ENCODE measurements around the gene CRMP1.

DNA sequence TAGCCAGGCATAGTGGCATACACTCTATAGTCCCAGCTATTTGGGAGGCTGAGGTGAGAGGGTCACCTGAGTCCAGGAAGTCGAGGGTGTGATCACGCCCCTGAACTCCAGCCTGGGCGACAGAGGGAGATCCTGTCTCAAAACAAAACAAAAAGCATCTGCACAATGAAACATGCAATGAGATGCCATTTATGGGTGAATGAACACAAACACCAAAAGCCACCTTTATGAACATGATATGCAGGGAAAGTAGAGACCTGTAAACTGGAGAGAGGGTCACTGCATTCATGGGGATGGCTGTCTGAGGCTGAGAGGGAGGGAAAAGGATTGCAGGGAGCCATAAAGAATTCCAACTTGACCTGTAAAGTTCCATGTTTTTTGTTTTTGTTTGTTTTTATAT is 111.2 kb downstream of the CRMP1 start:
- TF ChIP-seq PHF8 (IDR thresholded peaks at IDR 0.05; ENCODE audit: borderline replicate concordance, low read length) (no peak), GATA2 (CRISPR knock-in tag; IDR thresholded peaks at IDR 0.05) (no peak), NR2C2 (CRISPR knock-in tag; IDR thresholded peaks at IDR 0.05) (no peak), NR2C2 (tag; IDR thresholded peaks at IDR 0.05) (no peak), ZNF197 (CRISPR knock-in tag; IDR thresholded peaks at IDR 0.05; ENCODE audit: low read depth) (no peak), MLLT1 (IDR thresholded peaks at IDR 0.05) (no peak), GABPA (tag; conservative IDR thresholded peaks at IDR 0.05; ENCODE audit: low read depth) (no peak), MTA2 (IDR thresholded peaks at IDR 0.05; ENCODE audit: low read depth) (no peak), NFYB (IDR thresholded peaks at IDR 0.05; ENCODE audit: extremely low read depth, insufficient read length) (no peak), FOS (IDR thresholded peaks at IDR 0.05; ENCODE audit: extremely low read depth, insufficient read length) (no peak), TAF1 (IDR thresholded peaks at IDR 0.05; ENCODE audit: control insufficient read depth, extremely low read depth, insufficient read depth, low read length, severe bottlenecking) (no peak), ZFP36 (IDR thresholded peaks at IDR 0.05; ENCODE audit: low read depth, low read length, partially characterized antibody) (no peak)
- TF ChIP-seq, protein P1, sequence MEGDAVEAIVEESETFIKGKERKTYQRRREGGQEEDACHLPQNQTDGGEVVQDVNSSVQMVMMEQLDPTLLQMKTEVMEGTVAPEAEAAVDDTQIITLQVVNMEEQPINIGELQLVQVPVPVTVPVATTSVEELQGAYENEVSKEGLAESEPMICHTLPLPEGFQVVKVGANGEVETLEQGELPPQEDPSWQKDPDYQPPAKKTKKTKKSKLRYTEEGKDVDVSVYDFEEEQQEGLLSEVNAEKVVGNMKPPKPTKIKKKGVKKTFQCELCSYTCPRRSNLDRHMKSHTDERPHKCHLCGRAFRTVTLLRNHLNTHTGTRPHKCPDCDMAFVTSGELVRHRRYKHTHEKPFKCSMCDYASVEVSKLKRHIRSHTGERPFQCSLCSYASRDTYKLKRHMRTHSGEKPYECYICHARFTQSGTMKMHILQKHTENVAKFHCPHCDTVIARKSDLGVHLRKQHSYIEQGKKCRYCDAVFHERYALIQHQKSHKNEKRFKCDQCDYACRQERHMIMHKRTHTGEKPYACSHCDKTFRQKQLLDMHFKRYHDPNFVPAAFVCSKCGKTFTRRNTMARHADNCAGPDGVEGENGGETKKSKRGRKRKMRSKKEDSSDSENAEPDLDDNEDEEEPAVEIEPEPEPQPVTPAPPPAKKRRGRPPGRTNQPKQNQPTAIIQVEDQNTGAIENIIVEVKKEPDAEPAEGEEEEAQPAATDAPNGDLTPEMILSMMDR (IDR thresholded peaks at IDR 0.05 in 2 of 3, conservative IDR thresholded peaks at IDR 0.05 in 1 of 3; ENCODE audit: insufficient read depth in 2 of 3, low read depth in 1 of 3, low read length in 3 of 3) = no peak
- TF ChIP-seq, protein P2, sequence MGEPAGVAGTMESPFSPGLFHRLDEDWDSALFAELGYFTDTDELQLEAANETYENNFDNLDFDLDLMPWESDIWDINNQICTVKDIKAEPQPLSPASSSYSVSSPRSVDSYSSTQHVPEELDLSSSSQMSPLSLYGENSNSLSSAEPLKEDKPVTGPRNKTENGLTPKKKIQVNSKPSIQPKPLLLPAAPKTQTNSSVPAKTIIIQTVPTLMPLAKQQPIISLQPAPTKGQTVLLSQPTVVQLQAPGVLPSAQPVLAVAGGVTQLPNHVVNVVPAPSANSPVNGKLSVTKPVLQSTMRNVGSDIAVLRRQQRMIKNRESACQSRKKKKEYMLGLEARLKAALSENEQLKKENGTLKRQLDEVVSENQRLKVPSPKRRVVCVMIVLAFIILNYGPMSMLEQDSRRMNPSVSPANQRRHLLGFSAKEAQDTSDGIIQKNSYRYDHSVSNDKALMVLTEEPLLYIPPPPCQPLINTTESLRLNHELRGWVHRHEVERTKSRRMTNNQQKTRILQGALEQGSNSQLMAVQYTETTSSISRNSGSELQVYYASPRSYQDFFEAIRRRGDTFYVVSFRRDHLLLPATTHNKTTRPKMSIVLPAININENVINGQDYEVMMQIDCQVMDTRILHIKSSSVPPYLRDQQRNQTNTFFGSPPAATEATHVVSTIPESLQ (CRISPR knock-in tag; IDR thresholded peaks at IDR 0.05) = no peak
- TF ChIP-seq, protein P3, sequence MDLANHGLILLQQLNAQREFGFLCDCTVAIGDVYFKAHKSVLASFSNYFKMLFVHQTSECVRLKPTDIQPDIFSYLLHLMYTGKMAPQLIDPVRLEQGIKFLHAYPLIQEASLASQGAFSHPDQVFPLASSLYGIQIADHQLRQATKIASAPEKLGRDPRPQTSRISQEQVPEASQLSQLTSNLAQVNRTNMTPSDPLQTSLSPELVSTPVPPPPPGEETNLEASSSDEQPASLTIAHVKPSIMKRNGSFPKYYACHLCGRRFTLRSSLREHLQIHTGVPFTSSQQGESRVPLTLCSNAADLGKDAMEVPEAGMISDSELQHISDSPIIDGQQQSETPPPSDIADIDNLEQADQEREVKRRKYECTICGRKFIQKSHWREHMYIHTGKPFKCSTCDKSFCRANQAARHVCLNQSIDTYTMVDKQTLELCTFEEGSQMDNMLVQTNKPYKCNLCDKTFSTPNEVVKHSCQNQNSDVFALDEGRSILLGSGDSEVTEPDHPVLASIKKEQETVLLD (IDR thresholded peaks at IDR 0.05) = no peak
